Naive thymus-derived CD8-positive, alpha-beta T cell (primary cell): ENCODE measurements around the gene TEC. TPM values are rescaled to one million over a fixed set of nuclear protein-coding genes. Genes with fewer than 3 reads are reported as not detected.
A peak's percentile ranks its signal among the peaks of the same experiment; 100 is the strongest.

Experiments used
- ATAC-seq, 2 donors: fragments of 150-1000 bp; cut with Tn5 transposase in 1 of 2; sonication (Bioruptor Pico), chemical (Tn5 transposase) in 1 of 2; 1 replicate in 1 of 2; 2 replicates in 1 of 2; pipeline ENCODE4 v1.10.0; 2021; ENCODE audit warnings: mild to moderate bottlenecking in 2 of 2, moderate library complexity in 2 of 2
- POLR2A ChIA-PET: fragments of 350-600 bp; sonication (Branson Sonifier 250); formaldehyde crosslinking; loops from one replicate; lab custom pipeline; 2021; ENCODE audit warnings: antibody characterized with exemption; lab: Charles Lee
- DNase-seq, 10 donors: peaks; one replicate each; pipeline versions ENCODE4 v3.0.0 to v3.0.0-alpha.2; 2020 to 2022
- H3K27ac Mint-ChIP-seq, 10 donors: one replicate each; pipeline ENCODE4 v1.8.0; 2020 to 2022; ENCODE audit warnings: mild to moderate bottlenecking in 10 of 10, mixed read lengths in 10 of 10, moderate library complexity in 4 of 10, inconsistent platforms in 1 of 10
- H3K27me3 Mint-ChIP-seq, 5 donors: one replicate each; pipeline ENCODE4 v1.8.0; 2021 to 2022; ENCODE audit warnings: mixed read lengths in 5 of 5
- H3K36me3 Mint-ChIP-seq, 3 donors: one replicate each; pipeline ENCODE4 v1.8.0; 2020 to 2022; ENCODE audit warnings: mixed read lengths in 3 of 3, mild to moderate bottlenecking in 2 of 3, inconsistent platforms in 1 of 3
- H3K4me1 Mint-ChIP-seq, 4 donors: one replicate each; pipeline ENCODE4 v1.8.0; 2021 to 2022; ENCODE audit warnings: mixed read lengths in 4 of 4
- H3K4me3 Mint-ChIP-seq, 10 donors: one replicate each; pipeline ENCODE4 v1.8.0; 2020 to 2022; ENCODE audit warnings: mild to moderate bottlenecking in 10 of 10, mixed read lengths in 10 of 10, moderate library complexity in 6 of 10, inconsistent platforms in 1 of 10
- H3K9me3 Mint-ChIP-seq, 9 donors: one replicate each; pipeline ENCODE4 v1.8.0; 2020 to 2022; ENCODE audit warnings: mixed read lengths in 9 of 9, mild to moderate bottlenecking in 3 of 9, inconsistent platforms in 1 of 9, moderate library complexity in 1 of 9
- polyA plus RNA-seq, 3 donors: library from polyadenylated mRNA; unstranded; fragments of 300-500 nt; fragmentation: Illumina TruSeq; gene quantifications; one replicate each; pipeline ENCODE4 v1.2.3, GENCODE V29; 2021
- total RNA-seq, 8 experiments: library from RNA in 2 of 8; stranded (reverse) in 2 of 8; gene quantifications; one replicate each; pipeline ENCODE4 v1.2.3 and lab custom pipeline; 2021 to 2026

The TEC gene
- total and polyA plus RNA-seq, 5 experiments from 2014 or later: 1.1 to 4.7 (median 2.5) TPM

DNA sequence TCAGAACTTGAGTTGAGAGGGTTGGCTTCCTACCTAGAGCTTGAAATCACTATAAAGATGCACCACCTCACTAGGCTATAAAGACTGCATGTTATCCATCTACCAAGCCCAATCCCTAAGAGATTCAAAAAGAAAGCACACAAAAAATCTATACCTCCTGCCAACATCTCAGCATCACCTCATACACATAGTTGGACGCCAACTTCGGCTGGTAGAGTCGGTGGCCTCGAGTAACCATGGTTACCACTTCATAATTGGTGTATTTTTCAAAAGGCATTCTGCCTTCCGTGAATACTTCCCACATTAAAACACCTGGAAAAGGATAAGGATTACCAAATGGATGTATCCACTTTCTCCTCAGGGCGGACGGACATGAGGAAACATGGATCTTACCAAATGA is 131.1 kb downstream of the TEC start:
- peak overlapping the region; percentile 51 to 87 (median 78) for H3K4me3 Mint-ChIP-seq
- peak overlapping the region in 9 of 10 donors; percentile 86 to 97 (median 96) for H3K27ac Mint-ChIP-seq
- no peaks in the 10 kb centered on the region for H3K27me3 Mint-ChIP-seq
- peaks cover 38 to 75% (median 71%) of the 10 kb centered on the region in 4 donors for H3K4me1 Mint-ChIP-seq
- POLR2A ChIA-PET: interaction anchor here (1.1 to 7.3 kb wide), 7 partner anchors 11 to 642 kb away, joined by 3 to 193 read pairs (median 4); partner anchors contain the start of gene FRYL
- peaks cover 0 to 5% (median 5%) of the 10 kb centered on the region in 3 donors for H3K36me3 Mint-ChIP-seq
- peak in 5 of 10 donors; percentile 18 to 57 (median 37) for DNase-seq
- no peaks in the 10 kb centered on the region for H3K9me3 Mint-ChIP-seq
- peak; percentile 24 to 38 for ATAC-seq

DNA sequence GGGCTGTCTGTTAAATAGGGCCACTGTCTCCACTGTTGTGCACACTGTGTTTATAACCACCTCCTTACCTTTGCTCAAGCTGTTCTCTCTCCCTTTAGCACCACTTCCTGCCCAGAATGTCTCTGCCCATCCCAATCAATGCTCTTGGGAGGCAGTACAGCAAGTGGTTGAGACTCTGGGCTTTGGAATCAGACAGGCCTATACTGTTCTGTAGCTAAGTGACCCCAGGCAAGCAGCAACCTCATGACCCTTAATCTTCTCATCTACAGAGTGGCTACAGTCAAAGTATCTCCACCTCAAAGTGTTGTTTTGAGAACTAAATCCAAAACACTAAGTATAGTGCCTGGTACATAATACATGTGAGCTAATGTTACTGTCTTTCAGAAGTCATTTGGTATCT is 131.8 kb downstream of the TEC start:
- Mint-ChIP-seq H3K4me1 (peaks cover 38 to 75% (median 71%) of the 10 kb centered on the region in 4 donors), H3K27me3 (no peaks in the 10 kb centered on the region), H3K27ac (peak overlapping the region in 9 of 10 donors; percentile 86 to 97 (median 96)), H3K9me3 (no peaks in the 10 kb centered on the region), H3K36me3 (peaks cover 0 to 6% (median 5%) of the 10 kb centered on the region in 3 donors), H3K4me3 (peak overlapping the region; percentile 51 to 87 (median 78))
- POLR2A ChIA-PET: interaction anchor here (1.1 to 7.3 kb wide), 5 partner anchors 10 to 642 kb away, joined by 3 to 193 read pairs (median 9); partner anchors contain the start of gene FRYL
- ATAC-seq: peak; percentile 31 to 49
- DNase-seq: peak in 5 of 10 donors; percentile 17 to 58 (median 51)

DNA sequence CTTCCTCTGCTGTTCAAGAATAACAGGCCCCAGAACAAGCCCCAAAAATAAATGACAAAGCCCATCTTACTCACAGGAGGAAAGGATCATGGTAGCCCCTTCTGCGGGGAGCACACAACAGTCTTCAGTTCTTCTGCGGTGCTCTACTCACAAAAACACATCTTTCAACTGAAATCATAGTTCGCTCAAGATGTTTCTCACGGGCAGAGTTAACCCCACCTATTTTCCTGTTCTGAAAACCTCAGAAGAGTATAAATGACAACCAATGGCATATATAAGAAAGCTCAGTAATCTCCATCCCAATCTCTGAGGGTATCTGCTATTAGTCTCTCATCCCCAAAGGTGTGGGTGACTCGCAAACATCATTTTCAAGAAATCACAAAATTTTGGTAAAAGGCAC is 135.6 kb downstream of the TEC start, which contains the start of gene TXK:
Gene TXK, minus strand, starts transcription at position 170 of the 400 bp plus-strand sequence. Its CDS starts 80 bp downstream, at position 90.
- no peaks in the 10 kb centered on the region for H3K9me3 Mint-ChIP-seq
- POLR2A ChIA-PET: interaction anchor here (1.1 to 2.1 kb wide), 4 partner anchors 9 to 208 kb away, joined by 3 to 10 read pairs (median 6); partner anchors contain the start of gene SLAIN2

DNA sequence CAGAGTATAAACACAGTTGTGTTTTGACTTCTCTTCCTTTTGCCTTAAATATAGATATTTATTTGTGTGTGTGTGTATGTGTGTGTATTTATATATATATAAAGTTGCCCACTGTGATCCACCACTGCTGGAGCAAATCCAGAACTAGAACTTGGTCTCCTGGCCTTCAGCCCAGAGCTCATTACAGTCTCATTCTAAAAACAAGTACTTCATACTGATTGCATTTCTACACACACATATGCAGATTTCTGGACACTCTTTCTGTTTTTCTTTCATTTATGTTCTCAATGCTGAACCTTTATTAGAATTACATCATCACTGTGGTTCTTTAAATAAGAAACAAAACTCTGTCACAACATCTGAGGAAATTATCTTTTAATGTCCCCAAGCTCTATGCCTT is 136.0 kb downstream of the TEC start:
- POLR2A ChIA-PET: interaction anchor here (1.1 to 2.1 kb wide), 4 partner anchors 8 to 208 kb away, joined by 3 to 10 read pairs (median 6); partner anchors contain the start of gene SLAIN2
- H3K4me1 Mint-ChIP-seq: peaks cover 39 to 82% (median 72%) of the 10 kb centered on the region in 4 donors
- peak; percentile 7 to 9 for ATAC-seq
- H3K36me3 Mint-ChIP-seq: peaks cover 14 to 32% (median 23%) of the 10 kb centered on the region in 3 donors
- peak overlapping the region; percentile 79 to 98 (median 92) for H3K4me3 Mint-ChIP-seq
- peak overlapping the region in 9 of 10 donors; percentile 90 to 98 (median 95) for H3K27ac Mint-ChIP-seq
- no peaks in the 10 kb centered on the region for H3K9me3 Mint-ChIP-seq
- no peak for DNase-seq
- H3K27me3 Mint-ChIP-seq: no peaks in the 10 kb centered on the region

More for the DNA sequence above, 135.6 kb downstream of the TEC start, which contains the start of gene TXK:
- peaks cover 14 to 31% (median 23%) of the 10 kb centered on the region in 3 donors for H3K36me3 Mint-ChIP-seq
- peaks cover 41 to 82% (median 72%) of the 10 kb centered on the region in 4 donors for H3K4me1 Mint-ChIP-seq
- H3K27me3 Mint-ChIP-seq: no peaks in the 10 kb centered on the region
- DNase-seq: peak in 8 of 10 donors; percentile 12 to 72 (median 44)
- peak within 1 kb of the TSS; percentile 79 to 98 (median 92) for H3K4me3 Mint-ChIP-seq
- ATAC-seq: peak; percentile 54 to 55
- H3K27ac Mint-ChIP-seq: peak within 1 kb of the TSS in 9 of 10 donors; percentile 90 to 98 (median 95)

DNA sequence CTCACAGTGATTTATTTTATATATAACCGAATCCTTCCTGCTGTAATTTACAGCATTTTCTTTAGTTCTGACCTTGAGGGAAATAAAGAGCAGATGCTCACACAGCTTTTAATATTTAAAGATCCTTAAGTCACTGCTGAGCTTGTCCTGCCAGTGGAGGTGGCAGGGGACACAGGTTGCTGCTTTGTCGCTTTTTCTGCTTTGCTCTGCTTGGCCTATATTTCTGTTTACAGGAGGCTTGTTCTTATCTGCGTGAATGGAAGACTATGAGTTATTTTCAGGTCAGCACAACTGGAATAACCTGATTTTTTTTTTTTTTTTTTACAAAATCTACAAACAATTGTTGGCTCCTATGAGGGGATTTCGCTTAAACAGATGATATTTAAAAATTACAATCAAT is 137.9 kb downstream of the TEC start:
- ATAC-seq (no peak), DNase-seq (no peak)
- Mint-ChIP-seq H3K27ac (peak overlapping the region in 9 of 10 donors; percentile 90 to 98 (median 95)), H3K36me3 (peaks cover 14 to 44% (median 26%) of the 10 kb centered on the region in 3 donors), H3K4me1 (peaks cover 36 to 80% (median 72%) of the 10 kb centered on the region in 4 donors), H3K27me3 (no peaks in the 10 kb centered on the region), H3K4me3 (peak overlapping the region; percentile 79 to 98 (median 92)), H3K9me3 (no peaks in the 10 kb centered on the region)
- POLR2A ChIA-PET: interaction anchor here (0.7 to 10.0 kb wide), 3 partner anchors 7 to 642 kb away, joined by 3 to 193 read pairs (median 7); partner anchors contain the start of gene SLAIN2

DNA sequence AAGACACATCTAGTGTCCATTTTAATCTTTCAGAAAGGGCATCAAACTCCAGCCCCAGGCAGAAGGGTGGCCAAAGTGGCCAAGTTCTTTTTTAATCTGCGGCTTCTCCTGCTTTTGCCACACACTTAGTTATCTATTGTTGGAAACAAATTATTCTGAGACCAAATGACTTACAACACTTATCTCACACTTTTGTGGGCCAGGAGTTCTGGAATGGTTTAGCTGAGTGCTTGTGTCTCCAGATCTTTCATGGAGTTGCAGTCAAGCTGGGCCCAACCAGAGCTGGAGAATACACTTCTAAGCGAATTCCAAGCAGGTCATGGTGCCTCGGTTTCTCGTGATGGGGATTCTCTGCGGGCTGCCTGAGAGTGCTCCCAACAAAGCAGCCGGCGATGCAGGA is 139.5 kb downstream of the TEC start:
- peaks cover 14 to 57% (median 26%) of the 10 kb centered on the region in 3 donors for H3K36me3 Mint-ChIP-seq
- POLR2A ChIA-PET: interaction anchor here (0.8 to 10.0 kb wide), 6 partner anchors 9 to 212 kb away, joined by 3 to 193 read pairs (median 4); no protein-coding TSS in a partner anchor
- DNase-seq: no peak
- H3K27me3 Mint-ChIP-seq: no peaks in the 10 kb centered on the region
- no peaks in the 10 kb centered on the region for H3K9me3 Mint-ChIP-seq
- peak overlapping the region; percentile 79 to 98 (median 92) for H3K4me3 Mint-ChIP-seq
- ATAC-seq: no peak
- H3K4me1 Mint-ChIP-seq: peaks cover 38 to 81% (median 73%) of the 10 kb centered on the region in 4 donors
- peak overlapping the region in 9 of 10 donors; percentile 90 to 98 (median 96) for H3K27ac Mint-ChIP-seq

DNA sequence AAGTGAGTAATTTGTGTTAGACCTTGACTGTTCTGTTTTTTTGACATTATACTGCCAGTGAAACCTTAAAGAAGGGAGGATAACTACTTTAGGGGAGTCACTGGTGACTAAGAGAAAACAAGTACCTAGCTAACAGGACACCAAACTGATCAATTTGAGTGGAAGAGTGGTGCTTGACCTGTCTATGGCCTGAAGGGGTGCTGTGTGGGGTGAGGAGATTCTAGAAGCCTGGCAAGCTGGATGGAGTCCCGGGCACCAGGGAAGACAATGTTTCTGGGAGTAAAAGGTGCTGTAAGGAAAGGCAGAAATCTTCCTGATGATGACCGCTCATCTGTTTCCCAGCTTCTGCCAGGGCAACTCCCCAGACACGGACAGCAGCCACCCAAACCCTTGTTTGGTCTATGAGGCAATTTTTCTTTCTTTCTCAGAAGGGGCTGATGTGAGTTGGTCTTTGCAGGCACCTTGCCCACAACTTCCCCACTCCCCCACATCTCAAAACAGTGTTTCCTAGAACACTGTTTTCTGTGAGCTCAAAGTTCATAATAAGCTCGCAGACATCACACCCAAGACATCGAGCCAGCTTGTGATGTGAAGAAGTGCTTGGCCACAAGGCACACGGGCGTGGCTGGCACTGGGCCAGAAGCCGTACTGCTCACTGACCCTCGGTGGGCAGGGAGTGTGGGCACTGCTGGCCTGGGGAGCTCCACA is 140.2 kb downstream of the TEC start:
- ATAC-seq (peak; percentile 22 to 33), DNase-seq (peak in 6 of 10 donors; percentile 11 to 47 (median 24))
- Mint-ChIP-seq H3K36me3 (peaks cover 14 to 57% (median 26%) of the 10 kb centered on the region in 3 donors), H3K4me1 (peaks cover 43 to 81% (median 73%) of the 10 kb centered on the region in 4 donors), H3K27me3 (no peaks in the 10 kb centered on the region), H3K27ac (peak overlapping the region in 9 of 10 donors; percentile 90 to 98 (median 96)), H3K4me3 (peak overlapping the region; percentile 79 to 98 (median 92)), H3K9me3 (no peaks in the 10 kb centered on the region)
- POLR2A ChIA-PET: interaction anchor here (0.6 to 10.0 kb wide), 7 partner anchors 10 to 815 kb away, joined by 3 to 193 read pairs (median 4); no protein-coding TSS in a partner anchor

DNA sequence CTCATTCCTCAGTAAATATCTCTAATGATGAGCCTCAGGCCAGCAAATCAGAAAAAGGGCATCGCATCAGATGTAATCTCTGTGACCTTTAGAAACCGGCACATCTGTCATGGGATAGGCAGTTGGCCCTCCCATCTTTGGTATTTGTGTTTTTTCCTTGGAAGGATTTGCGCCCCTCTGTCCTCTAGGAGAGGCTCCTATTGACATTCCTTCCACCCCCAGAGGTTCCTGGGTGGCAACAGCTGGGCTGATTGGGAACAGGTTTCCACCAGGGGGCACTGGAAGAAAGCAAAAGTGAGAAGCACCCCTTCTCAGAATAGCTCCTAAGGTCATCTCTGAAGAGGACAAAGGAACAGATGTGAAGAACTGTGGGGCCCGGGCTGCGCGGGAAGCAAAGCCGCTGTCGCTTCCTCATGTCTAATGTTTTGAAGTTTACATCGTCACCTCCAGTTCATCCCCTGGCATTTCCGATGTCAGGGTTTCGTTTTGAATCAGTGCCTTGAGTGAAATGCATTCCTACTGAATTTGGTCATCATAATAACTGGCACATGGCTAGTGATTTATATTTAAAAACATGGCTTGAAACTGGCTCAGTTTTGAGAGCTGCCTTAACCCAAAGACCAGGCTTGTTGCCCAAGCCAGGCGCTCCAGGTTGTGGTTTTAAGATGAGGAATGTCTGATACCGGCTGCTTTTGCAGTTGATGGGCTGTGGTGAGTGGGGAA is 141.8 kb downstream of the TEC start:
- H3K27me3 Mint-ChIP-seq: no peaks in the 10 kb centered on the region
- ATAC-seq: peak; percentile 58 to 82
- H3K4me3 Mint-ChIP-seq: peak overlapping the region; percentile 75 to 98 (median 91)
- H3K9me3 Mint-ChIP-seq: no peaks in the 10 kb centered on the region
- peak; percentile 43 to 81 (median 68) for DNase-seq
- peak overlapping the region in 9 of 10 donors; percentile 90 to 98 (median 95) for H3K27ac Mint-ChIP-seq
- peaks cover 54 to 90% (median 82%) of the 10 kb centered on the region in 4 donors for H3K4me1 Mint-ChIP-seq
- peaks cover 8 to 66% (median 20%) of the 10 kb centered on the region in 3 donors for H3K36me3 Mint-ChIP-seq
- POLR2A ChIA-PET: interaction anchor here (0.6 to 10.0 kb wide), 3 partner anchors 11 to 38 kb away, joined by 3 to 193 read pairs (median 3); no protein-coding TSS in a partner anchor

DNA sequence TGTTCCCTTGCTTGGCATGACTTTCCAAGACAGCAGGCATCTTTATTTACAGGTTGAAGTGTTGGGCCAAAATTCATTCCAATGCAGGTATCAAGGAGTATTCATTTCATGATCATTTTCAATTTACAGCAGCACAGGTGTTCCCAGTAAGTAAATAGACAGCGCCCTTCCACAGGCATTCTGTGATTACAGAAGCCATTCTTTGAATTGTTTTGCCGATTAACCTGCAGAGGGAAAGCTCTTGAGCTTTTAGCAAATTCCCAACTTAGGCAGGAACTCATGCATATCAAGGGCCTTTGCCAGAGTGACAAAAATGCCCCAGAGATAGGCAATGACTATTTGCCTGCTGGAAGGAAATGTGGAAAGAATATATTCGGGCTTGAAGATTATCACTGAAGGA is 142.4 kb downstream of the TEC start:
- peak overlapping the region in 9 of 10 donors; percentile 90 to 98 (median 95) for H3K27ac Mint-ChIP-seq
- peaks cover 8 to 65% (median 19%) of the 10 kb centered on the region in 3 donors for H3K36me3 Mint-ChIP-seq
- peaks cover 54 to 90% (median 82%) of the 10 kb centered on the region in 4 donors for H3K4me1 Mint-ChIP-seq
- no peaks in the 10 kb centered on the region for H3K9me3 Mint-ChIP-seq
- DNase-seq (no peak), ATAC-seq (no peak)
- no peaks in the 10 kb centered on the region for H3K27me3 Mint-ChIP-seq
- POLR2A ChIA-PET: interaction anchor here (10.0 kb wide), 1 partner anchor 12 kb away, joined by 193 read pairs; no protein-coding TSS in a partner anchor
- peak overlapping the region; percentile 75 to 98 (median 91) for H3K4me3 Mint-ChIP-seq

DNA sequence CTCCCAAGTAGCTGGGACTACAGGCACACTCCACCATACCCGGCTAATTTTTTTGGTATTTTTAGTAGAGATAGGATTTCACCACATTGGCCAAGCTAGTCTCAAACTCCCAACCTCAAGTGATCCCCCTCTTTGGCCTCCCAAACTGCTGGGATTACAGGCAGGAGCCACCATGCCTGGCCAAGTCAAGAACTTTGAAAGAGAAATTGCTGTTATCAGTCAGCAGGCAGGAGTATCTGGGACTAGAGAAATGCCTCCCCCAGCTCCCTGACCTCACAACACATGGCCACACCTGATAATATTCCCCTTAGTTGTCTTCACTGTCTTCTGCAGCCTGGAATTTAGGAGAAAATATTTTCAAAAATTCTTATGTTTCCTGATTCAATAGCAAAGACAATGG is 143.0 kb downstream of the TEC start:
- Mint-ChIP-seq H3K4me1 (peaks cover 54 to 87% (median 79%) of the 10 kb centered on the region in 4 donors), H3K27ac (peak overlapping the region in 9 of 10 donors; percentile 90 to 98 (median 95)), H3K9me3 (no peaks in the 10 kb centered on the region), H3K27me3 (no peaks in the 10 kb centered on the region), H3K36me3 (peaks cover 4 to 59% (median 13%) of the 10 kb centered on the region in 3 donors), H3K4me3 (peak overlapping the region in 9 of 10 donors; percentile 4 to 98 (median 91))
- no peak for ATAC-seq
- POLR2A ChIA-PET: interaction anchor here (10.0 kb wide), 1 partner anchor 13 kb away, joined by 193 read pairs; no protein-coding TSS in a partner anchor
- DNase-seq: no peak

DNA sequence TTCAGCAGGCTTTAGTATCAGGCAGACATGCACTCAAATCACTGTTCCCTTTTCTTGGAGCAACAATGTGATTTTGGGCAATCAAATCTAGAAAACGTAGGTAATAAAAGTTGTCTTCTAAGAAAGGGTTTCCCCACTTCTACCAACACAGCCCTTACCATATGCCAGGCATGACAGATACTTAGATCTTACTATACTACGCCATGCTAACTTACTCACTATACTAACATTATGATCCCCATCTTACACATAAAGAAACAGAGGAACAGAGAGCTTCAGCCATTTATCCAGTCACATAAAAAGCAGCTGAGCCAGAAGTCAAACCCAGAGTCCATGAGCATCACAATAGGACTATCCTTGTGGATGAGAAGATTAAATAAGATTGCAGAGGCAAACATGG is 144.8 kb downstream of the TEC start:
- H3K27me3 Mint-ChIP-seq: no peaks in the 10 kb centered on the region
- POLR2A ChIA-PET: interaction anchor here (1.9 to 10.0 kb wide), 2 partner anchors 9 to 14 kb away, joined by 10 to 193 read pairs; partner anchors contain the start of gene TXK
- ATAC-seq: no peak
- no peaks in the 10 kb centered on the region for H3K9me3 Mint-ChIP-seq
- H3K4me1 Mint-ChIP-seq: peaks cover 50 to 70% (median 69%) of the 10 kb centered on the region in 4 donors
- DNase-seq: no peak
- peak overlapping the region; percentile 0 to 91 (median 76) for H3K4me3 Mint-ChIP-seq
- H3K27ac Mint-ChIP-seq: peak overlapping the region in 9 of 10 donors; percentile 90 to 98 (median 95)
- H3K36me3 Mint-ChIP-seq: peaks cover 0 to 44% (median 3%) of the 10 kb centered on the region in 3 donors
